ENCODE results near the gene CMPK1. TPM values are rescaled to one million over a fixed set of nuclear protein-coding genes. Genes with fewer than 3 reads are reported as not detected.

CMPK1 gene
- total RNA-seq, 1 experiment from 2014 or later = 117 TPM

DNA sequence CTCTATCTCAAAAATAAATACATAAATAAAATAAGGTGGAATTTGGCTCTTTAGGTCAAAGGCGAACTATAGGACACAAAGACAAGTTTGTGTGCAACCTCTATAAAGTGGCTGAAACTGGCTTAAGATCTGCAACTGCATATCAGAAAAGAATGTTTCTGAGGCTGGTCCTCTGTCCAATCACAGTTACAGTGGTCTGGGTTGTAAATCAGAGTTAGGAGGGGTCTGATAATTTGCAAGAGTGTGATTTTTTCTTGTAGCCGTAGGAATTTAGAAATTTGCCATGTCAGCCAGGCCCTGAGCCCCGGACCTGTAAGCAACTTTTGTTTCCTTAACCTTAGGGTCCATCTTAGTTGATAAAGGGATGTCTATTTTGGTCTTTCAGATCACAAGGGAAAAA, 27.8 kb downstream of the CMPK1 start:
- H3K27me3 ChIP-seq (replicated peaks) = no peaks in the 10 kb centered on the region
- H3K4me1 ChIP-seq (replicated peaks) = peaks cover 10% of the 10 kb centered on the region
- DNase-seq (ENCODE audit: low read depth in 1 of 2, low spot score in 2 of 2) = no peak
- H3K9me3 ChIP-seq (replicated peaks) = no peaks in the 10 kb centered on the region
- no peaks in the 10 kb centered on the region for H3K36me3 ChIP-seq
- H3K27ac ChIP-seq = no peak overlapping the region
- no peak overlapping the region for H3K4me3 ChIP-seq

DNA sequence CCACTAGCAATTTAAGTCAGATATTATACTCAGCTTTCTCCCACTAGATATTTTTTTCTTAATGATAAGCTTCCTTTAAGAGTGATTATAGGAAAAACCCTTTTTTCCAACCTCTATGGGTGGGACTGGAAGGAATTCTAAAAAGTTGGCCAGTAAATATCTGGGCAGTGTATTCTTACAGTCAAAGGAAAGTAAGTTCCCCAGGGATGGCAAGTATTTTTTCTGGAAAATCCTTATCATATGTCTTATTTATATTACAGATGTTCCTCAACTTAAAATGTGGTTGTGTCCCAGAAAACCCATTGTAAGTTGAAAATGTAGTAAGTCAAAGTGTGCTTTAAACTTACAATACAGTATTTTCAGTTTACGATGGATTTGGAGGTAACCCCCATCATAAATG, 29.2 kb downstream of the CMPK1 start:
- Histone ChIP-seq H3K36me3 (no peaks in the 10 kb centered on the region), H3K27ac (peak overlapping the region; percentile 4; the same call in 1 of the 2 replicates)
- DNase-seq (ENCODE audit: low read depth in 1 of 2, low spot score in 2 of 2) = no peak

DNA sequence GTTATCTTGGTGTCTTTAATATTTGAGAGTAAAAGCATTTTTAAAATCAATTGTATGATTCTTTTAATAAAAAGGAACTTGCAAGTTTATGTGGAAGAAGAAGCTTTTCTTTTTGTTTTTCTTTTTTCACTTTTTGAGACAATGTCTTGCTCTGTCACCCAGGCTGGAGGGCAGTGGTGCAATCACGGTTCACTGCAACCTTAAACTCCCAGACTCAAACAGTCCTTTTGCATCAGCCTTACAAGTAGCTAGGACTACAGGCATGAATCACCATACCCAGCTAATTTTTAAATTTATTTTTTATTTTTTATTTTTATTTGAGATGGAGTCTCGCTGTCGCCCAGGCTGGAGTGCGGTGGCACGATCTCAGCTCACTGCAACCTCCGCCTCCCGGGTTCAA, 34.1 kb downstream of the CMPK1 start:
- Histone ChIP-seq H3K27me3 (replicated peaks) (no peaks in the 10 kb centered on the region), H3K9me3 (replicated peaks) (no peaks in the 10 kb centered on the region), H3K36me3 (peaks cover 38% of the 10 kb centered on the region), H3K4me1 (replicated peaks) (peaks cover 9% of the 10 kb centered on the region), H3K27ac (no peak overlapping the region), H3K4me3 (no peak overlapping the region)
- no peak for DNase-seq (ENCODE audit: low read depth in 1 of 2, low spot score in 2 of 2)

More for the DNA sequence above, 29.2 kb downstream of the CMPK1 start:
- Histone ChIP-seq H3K4me3 (no peak overlapping the region), H3K27me3 (replicated peaks) (no peaks in the 10 kb centered on the region), H3K4me1 (replicated peaks) (peaks cover 10% of the 10 kb centered on the region), H3K9me3 (replicated peaks) (no peaks in the 10 kb centered on the region)

DNA sequence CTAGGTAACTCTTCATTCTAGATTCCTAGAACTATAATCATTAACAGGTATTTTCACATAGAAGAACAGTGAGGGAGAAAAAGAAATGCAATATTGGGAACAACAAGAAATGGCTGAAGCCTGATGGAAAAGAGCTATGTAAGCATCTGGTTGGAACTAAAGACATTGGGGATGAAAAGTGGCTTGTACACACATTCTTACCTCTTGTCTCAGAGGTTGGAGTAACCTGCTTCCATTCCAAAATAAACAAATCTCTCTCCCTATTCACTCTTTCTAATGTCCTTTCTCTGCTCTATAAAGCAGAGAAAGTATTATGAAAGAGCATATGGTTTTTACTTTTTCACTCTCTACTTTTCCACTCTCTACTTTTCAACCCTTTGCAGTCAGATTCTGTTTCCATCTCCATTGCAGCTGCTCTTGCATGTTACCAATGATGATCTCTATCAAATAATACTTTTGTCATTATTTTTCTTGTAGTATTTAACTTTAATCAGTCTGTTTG, 37.5 kb downstream of the CMPK1 start:
- peaks cover 66% of the 10 kb centered on the region for H3K36me3 ChIP-seq
- H3K4me3 ChIP-seq = no peak overlapping the region
- peaks cover 11% of the 10 kb centered on the region for H3K4me1 ChIP-seq (replicated peaks)
- no peak for DNase-seq (ENCODE audit: low read depth in 1 of 2, low spot score in 2 of 2)
- H3K27ac ChIP-seq = no peak overlapping the region
- no peaks in the 10 kb centered on the region for H3K9me3 ChIP-seq (replicated peaks)
- H3K27me3 ChIP-seq (replicated peaks) = no peaks in the 10 kb centered on the region

DNA sequence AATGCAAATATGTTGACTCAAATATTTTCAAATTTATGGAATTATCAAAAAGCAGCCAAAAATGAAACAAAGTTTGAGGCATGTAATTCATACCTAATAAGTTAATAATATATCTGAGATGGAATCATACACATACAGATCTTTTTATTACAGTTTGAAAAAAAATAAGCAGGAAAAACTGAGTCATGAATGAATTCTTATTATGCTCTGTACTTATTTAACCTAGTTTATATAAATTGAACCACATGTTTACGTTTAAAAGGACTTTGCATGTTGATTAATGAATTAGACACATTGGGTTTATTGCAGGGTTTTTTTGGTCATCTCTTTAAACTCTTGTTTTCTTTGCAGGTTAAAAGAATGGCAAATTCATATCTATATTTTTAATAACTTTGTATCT, 40.9 kb downstream of the CMPK1 start:
- Histone ChIP-seq H3K4me1 (replicated peaks) (peaks cover 17% of the 10 kb centered on the region), H3K9me3 (replicated peaks) (no peaks in the 10 kb centered on the region), H3K36me3 (peaks cover 75% of the 10 kb centered on the region), H3K27ac (no peak overlapping the region), H3K27me3 (replicated peaks) (no peaks in the 10 kb centered on the region), H3K4me3 (no peak overlapping the region)
- peak in 1 of 2 experiments; percentile 23 for DNase-seq (ENCODE audit: low read depth in 1 of 2, low spot score in 2 of 2)

DNA sequence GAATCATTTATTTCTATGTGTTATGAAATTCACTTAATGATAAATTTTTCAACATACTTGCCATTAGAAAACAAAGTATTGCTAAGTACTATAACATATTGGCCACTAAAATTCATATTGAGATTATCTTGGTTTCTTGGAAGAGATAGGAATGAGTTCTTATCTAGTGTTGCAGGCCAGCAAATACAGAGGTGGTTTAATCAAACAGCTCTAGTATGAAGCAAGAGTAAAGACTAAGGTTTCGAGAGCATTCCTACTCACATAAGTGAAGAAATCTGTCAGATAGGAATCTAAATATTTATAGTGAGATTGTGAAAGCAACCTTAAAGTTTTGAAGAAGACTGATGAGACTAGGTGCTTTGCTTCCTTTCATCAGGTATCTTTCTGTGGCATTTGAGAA, 44.6 kb downstream of the CMPK1 start:
- DNase-seq (ENCODE audit: low read depth in 1 of 2, low spot score in 2 of 2) = no peak
- Histone ChIP-seq H3K4me1 (replicated peaks) (peaks cover 22% of the 10 kb centered on the region), H3K27ac (no peak overlapping the region), H3K9me3 (replicated peaks) (no peaks in the 10 kb centered on the region), H3K27me3 (replicated peaks) (no peaks in the 10 kb centered on the region), H3K4me3 (no peak overlapping the region), H3K36me3 (peaks cover 57% of the 10 kb centered on the region)

DNA sequence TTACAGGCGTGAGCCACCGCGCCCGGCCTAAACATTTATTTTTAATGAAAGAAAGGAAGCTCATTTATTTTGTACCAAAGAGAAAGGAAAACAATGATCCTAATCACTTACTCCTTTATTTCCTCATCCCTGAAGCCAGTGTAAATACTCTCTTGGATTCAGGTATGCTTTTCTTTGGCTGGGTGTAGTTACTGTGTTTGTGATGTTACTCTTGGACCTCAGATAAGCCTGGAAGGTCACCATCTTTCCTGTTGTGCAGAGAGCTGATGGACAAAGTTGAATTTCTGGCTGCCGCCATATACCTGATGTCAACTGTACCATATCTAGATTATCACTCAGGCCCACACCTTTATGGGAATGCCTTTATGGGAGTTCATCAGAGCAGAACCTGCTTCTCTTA, 47.1 kb downstream of the CMPK1 start:
- H3K27ac ChIP-seq = no peak overlapping the region
- no peaks in the 10 kb centered on the region for H3K9me3 ChIP-seq (replicated peaks)
- peaks cover 38% of the 10 kb centered on the region for H3K36me3 ChIP-seq
- H3K4me3 ChIP-seq = no peak overlapping the region
- DNase-seq (ENCODE audit: low read depth in 1 of 2, low spot score in 2 of 2) = no peak
- H3K4me1 ChIP-seq (replicated peaks) = peaks cover 12% of the 10 kb centered on the region
- no peaks in the 10 kb centered on the region for H3K27me3 ChIP-seq (replicated peaks)

DNA sequence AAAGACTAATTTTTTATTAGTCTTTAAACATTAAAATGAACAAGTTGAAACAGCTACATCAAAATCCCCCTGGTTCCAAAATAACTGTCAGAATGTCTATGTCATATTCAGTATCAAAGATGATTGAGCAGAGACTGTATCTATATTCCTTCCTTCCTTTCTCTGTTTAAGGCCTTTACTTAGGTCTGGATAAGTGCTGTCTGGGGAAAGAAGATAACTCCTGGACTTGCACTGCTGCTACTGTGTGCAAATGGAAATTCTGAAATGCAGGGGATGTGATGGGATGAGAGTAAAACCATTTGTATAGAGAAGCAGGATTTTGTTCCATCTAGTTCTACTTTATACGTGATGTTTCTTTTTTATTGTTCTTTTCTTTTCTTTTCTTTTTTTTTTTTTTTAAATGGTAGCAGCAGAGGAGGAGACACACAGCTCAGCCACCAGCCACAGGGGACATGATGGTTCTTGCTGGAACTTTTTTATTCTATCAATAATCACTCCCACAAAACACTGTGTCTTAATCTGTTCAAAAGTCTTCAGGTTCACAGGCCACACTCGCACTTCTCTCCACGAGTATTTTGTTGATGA, 48.9 kb downstream of the CMPK1 start:
- Histone ChIP-seq H3K4me1 (replicated peaks) (peaks cover 12% of the 10 kb centered on the region), H3K36me3 (peaks cover 26% of the 10 kb centered on the region), H3K9me3 (replicated peaks) (no peaks in the 10 kb centered on the region), H3K27ac (no peak overlapping the region), H3K27me3 (replicated peaks) (no peaks in the 10 kb centered on the region), H3K4me3 (no peak overlapping the region)
- no peak for DNase-seq (ENCODE audit: low read depth in 1 of 2, low spot score in 2 of 2)

DNA sequence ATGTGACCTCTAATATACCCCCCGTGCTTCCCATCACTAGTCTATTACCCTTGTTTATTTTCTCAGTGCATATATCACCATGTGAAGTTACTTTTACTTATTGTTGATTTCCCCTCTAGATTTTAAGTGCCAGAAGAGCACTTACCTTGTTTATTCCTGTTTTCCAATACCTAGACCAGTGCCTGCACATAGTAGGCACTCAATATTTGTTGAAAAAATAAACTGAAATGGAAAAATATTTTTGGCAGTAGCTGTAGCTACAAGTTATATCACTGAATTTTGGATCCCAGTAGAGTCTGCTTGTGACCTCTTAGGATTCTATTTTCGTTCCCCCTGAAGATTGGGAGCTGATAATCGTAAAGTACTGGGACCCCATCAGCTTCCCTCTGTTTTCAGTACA, 50.5 kb downstream of the CMPK1 start:
- H3K4me3 ChIP-seq = no peak overlapping the region
- peaks cover 18% of the 10 kb centered on the region for H3K36me3 ChIP-seq
- H3K27ac ChIP-seq = no peak overlapping the region
- no peaks in the 10 kb centered on the region for H3K27me3 ChIP-seq (replicated peaks)
- no peaks in the 10 kb centered on the region for H3K9me3 ChIP-seq (replicated peaks)
- DNase-seq (ENCODE audit: low read depth in 1 of 2, low spot score in 2 of 2) = no peak
- peaks cover 17% of the 10 kb centered on the region for H3K4me1 ChIP-seq (replicated peaks)

DNA sequence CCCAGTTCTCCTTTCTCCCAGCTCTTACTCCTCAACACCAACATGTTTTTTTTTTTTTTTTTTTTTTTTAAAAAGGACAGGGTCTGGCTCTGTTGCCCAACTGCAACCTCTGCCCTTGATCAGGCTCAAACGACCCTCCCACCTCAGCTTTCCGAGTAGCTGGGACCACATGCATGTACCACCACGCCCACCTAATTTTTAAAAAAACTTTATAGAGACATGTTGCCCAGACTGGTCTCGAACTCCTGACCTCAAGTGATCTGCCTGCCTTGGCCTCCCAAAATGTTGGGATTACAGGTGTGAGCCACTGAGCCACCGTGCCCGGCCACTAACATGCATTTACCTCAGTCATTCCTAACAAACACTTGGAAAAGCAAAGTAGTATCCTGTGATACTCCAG, 51.4 kb downstream of the CMPK1 start:
- H3K4me1 ChIP-seq (replicated peaks) = peaks cover 8% of the 10 kb centered on the region
- no peaks in the 10 kb centered on the region for H3K27me3 ChIP-seq (replicated peaks)
- no peak for DNase-seq (ENCODE audit: low read depth in 1 of 2, low spot score in 2 of 2)
- no peaks in the 10 kb centered on the region for H3K9me3 ChIP-seq (replicated peaks)
- no peak overlapping the region for H3K4me3 ChIP-seq
- H3K36me3 ChIP-seq = peaks cover 18% of the 10 kb centered on the region
- no peak overlapping the region for H3K27ac ChIP-seq

DNA sequence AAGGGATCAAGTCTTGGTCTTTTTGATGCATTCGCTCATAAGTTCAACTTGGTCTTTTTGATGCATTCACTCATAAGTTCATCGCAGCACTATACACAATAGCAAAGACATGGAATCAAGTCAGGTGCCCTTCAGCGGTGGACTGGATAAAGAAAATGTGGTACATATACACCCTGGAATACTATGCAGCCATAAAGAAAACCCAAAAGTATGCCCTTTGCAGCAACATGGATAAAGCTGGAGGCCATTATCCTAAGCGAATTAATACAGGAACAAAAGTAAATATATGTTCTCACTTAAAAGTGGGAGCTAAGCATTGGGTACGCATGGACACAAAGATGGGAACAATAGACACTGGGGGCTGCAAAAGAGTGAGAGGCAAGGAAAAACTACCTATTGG, 52.7 kb downstream of the CMPK1 start:
- no peak overlapping the region for H3K27ac ChIP-seq
- H3K9me3 ChIP-seq (replicated peaks) = no peaks in the 10 kb centered on the region
- H3K36me3 ChIP-seq = peaks cover 9% of the 10 kb centered on the region
- no peaks in the 10 kb centered on the region for H3K27me3 ChIP-seq (replicated peaks)
- no peak overlapping the region for H3K4me3 ChIP-seq
- peaks cover 8% of the 10 kb centered on the region for H3K4me1 ChIP-seq (replicated peaks)
- no peak for DNase-seq (ENCODE audit: low read depth in 1 of 2, low spot score in 2 of 2)

DNA sequence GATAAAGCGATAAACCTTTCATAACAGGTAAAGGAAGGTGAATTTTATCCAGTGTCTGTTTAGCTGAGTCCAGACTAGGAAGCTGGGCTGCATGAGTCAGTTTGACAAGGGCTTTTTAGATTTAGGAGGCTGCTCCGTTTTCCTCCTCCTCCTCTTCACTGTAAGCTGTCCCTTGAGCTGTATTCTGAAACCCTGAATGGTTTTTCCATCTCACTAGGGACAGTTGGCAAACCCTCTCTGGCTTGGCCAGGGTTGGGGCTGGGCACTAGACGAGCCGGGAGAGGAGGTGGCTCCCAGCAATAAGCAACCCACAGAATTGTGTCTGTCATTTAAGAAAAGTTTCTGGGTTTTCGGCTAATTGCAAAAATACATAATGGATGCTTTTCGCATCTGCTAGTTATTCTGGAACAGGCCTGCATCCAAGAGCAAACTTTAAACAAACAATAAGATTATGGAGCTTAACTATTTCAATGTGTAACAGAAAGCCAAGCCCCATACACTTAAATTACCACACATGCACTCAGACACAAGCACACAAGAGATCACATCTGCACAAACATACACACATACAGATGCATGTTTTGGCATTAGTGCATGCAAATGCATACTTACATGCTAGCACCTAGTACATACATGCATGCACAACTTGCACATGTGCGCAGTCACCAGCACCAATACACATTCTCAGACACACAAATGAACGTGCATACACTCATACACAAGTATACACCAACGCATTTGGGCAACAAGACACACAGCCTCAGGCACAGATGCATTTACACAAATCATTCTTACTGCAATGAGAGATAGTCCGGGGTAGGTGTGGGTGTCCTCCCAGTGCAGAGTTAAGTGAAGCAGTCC, 54.7 kb downstream of the CMPK1 start:
- H3K4me3 ChIP-seq = no peak overlapping the region
- peaks cover 8% of the 10 kb centered on the region for H3K4me1 ChIP-seq (replicated peaks)
- no peaks in the 10 kb centered on the region for H3K27me3 ChIP-seq (replicated peaks)
- H3K36me3 ChIP-seq = peaks cover 3% of the 10 kb centered on the region; the same call in 1 of the 2 replicates
- DNase-seq (ENCODE audit: low read depth in 1 of 2, low spot score in 2 of 2) = no peak
- H3K27ac ChIP-seq = no peak overlapping the region
- H3K9me3 ChIP-seq (replicated peaks) = no peaks in the 10 kb centered on the region

DNA sequence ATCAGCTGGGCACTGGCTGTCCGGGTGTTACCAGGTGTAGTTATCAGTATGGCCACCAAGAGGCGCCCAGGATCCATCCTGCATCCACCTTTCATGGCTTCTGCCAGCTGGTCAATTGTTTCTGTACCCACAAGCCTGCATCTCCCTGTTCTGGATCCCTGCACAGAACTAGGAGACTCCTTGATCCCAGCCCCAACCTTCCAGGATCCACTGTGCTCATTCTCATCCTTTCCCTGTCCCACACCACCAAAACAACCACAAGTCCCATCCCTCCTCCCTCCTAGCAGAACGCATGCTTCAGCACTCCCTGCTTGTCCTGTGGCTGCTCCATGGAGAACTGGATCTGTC, 55.3 kb downstream of the CMPK1 start:
- Histone ChIP-seq H3K36me3 (no peaks in the 10 kb centered on the region), H3K27ac (no peak overlapping the region), H3K9me3 (replicated peaks) (no peaks in the 10 kb centered on the region), H3K4me1 (replicated peaks) (peaks cover 8% of the 10 kb centered on the region), H3K4me3 (no peak overlapping the region), H3K27me3 (replicated peaks) (no peaks in the 10 kb centered on the region)
- DNase-seq (ENCODE audit: low read depth in 1 of 2, low spot score in 2 of 2) = peak; percentile 70 to 76

DNA sequence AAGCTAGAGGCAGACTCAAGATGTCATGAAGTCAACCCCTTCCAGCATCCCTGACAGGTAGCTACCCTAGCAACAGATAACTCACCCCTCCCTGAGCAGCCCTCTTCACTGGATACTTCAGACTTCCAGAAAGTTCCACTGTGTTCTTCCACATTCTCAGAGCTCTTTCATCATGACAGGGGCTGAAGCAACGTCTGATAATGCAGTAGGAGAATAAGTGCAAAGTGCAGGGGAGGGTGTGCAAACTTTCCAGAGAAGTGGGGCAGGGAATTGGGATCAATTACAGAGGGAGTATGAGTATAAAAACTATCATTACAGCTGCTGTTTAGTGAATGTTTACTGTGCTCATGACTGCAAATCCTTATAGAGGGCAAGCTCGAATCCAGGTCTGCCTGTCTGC, 56.1 kb downstream of the CMPK1 start:
- Histone ChIP-seq H3K4me3 (no peak overlapping the region), H3K4me1 (replicated peaks) (peaks cover 8% of the 10 kb centered on the region), H3K27ac (no peak overlapping the region), H3K27me3 (replicated peaks) (no peaks in the 10 kb centered on the region), H3K9me3 (replicated peaks) (no peaks in the 10 kb centered on the region), H3K36me3 (no peaks in the 10 kb centered on the region)
- DNase-seq (ENCODE audit: low read depth in 1 of 2, low spot score in 2 of 2) = peak in 1 of 2 experiments; percentile 7

Data from SJSA1 (cell line).